Fibroblast of the aortic adventitia (primary cell): ENCODE results near the gene FAM193B. TPM values are rescaled to one million over a fixed set of nuclear protein-coding genes. Genes with fewer than 3 reads are reported as not detected.
A peak's percentile ranks its signal among the peaks of the same experiment; 100 is the strongest.
"Not testable (repeated sequence)": the region's sequence is repeated elsewhere in the genome, so short reads cannot be mapped to it uniquely, and the experiment has no call there.

Source experiments
- DNase-seq: peaks from one replicate; pipeline ENCODE4 v3.0.0-alpha.2; 2010; ENCODE audit warnings: low read depth
- H3K4me3 ChIP-seq: 2 replicates; pipeline ENCODE4 v1.5.1; 2011; ENCODE audit warnings: low read depth, mild to moderate bottlenecking, control low read depth, low read length, moderate library complexity
- CTCF ChIP-seq: IDR thresholded peaks from 2 replicates; pipeline ENCODE4 v1.5.1; 2011; ENCODE audit warnings: mild to moderate bottlenecking, low read length, control low read depth, inconsistent platforms; ENCODE audit not compliant: insufficient read depth
- total RNA-seq: library from RNA; depleted of rRNA; stranded (reverse); fragments of >200 nt; gene quantifications from 2 replicates; pipeline ENCODE4 v1.2.3, GENCODE V29; 2012; ENCODE audit warnings: low replicate concordance

Gene FAM193B
- total RNA-seq, 1 donor = 20.2 TPM

GRCh38 chr5:177540438-177540837 is 13.9 kb downstream of the FAM193B start:
- DNase-seq = no peak
- no peak overlapping the region for H3K4me3 ChIP-seq
- TF ChIP-seq CTCF = no peak

GRCh38 chr5:177539411-177539810 is 15.0 kb downstream of the FAM193B start:
- DNase-seq = peak; percentile 92
- TF ChIP-seq CTCF = no peak
- H3K4me3 ChIP-seq = no peak overlapping the region

- TF ChIP-seq CTCF = no peak
- no peak overlapping the region for H3K4me3 ChIP-seq
- no peak for DNase-seq
Observed at GRCh38 chr5:177538876-177539275, 15.5 kb downstream of the FAM193B start.

- no peak overlapping the region for H3K4me3 ChIP-seq
- no peak for TF ChIP-seq CTCF
- DNase-seq = peak; percentile 94
Observed at GRCh38 chr5:177537389-177538361, 16.7 kb downstream of the FAM193B start.

- H3K4me3 ChIP-seq = no peak overlapping the region
Observed at GRCh38 chr5:177536386-177536785, 18.0 kb downstream of the FAM193B start.

GRCh38 chr5:177535125-177535524 is 19.2 kb downstream of the FAM193B start:
- no peak for TF ChIP-seq CTCF
- no peak overlapping the region for H3K4me3 ChIP-seq
- DNase-seq = no peak

More at GRCh38 chr5:177536386-177536785, 18.0 kb downstream of the FAM193B start:
- no peak for TF ChIP-seq CTCF
- no peak for DNase-seq

- not testable (repeated sequence) for H3K4me3 ChIP-seq, DNase-seq
Observed at GRCh38 chr5:177534433-177534832, 19.9 kb downstream of the FAM193B start.
